NCI-H1417 treated with DMSO at 0.1 percent for 48 hours (cell line): Measurements from ENCODE around the gene RASSF3.
"Not testable (repeated sequence)": the region's sequence is repeated elsewhere in the genome, so short reads cannot be mapped to it uniquely, and the experiment has no call there.

Experiments used
- DNase-seq: peaks from one replicate; lab custom pipeline; 2025; lab: John Stamatoyannopoulos, UW

Gene RASSF3

DNA sequence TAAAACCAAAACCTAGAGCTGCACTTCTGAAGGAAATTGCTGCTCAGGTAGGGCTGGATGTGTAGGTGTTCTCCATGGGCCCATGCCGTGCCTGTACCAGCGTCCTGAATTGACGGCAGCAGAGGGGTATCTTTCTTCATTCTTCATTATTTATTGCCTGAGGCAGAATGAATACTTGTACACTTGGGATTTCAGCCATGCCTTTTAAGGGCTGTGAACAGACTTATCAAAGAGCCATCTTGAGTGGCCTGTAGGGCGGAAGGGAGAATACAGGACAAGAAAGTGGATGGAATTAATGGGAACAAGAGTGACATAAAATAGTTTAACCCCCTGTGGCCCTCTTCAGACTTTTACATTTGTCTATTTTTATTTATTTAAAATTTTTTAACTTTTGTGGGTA, 61.4 kb downstream of the RASSF3 start:
- DNase-seq, result no peak

DNA sequence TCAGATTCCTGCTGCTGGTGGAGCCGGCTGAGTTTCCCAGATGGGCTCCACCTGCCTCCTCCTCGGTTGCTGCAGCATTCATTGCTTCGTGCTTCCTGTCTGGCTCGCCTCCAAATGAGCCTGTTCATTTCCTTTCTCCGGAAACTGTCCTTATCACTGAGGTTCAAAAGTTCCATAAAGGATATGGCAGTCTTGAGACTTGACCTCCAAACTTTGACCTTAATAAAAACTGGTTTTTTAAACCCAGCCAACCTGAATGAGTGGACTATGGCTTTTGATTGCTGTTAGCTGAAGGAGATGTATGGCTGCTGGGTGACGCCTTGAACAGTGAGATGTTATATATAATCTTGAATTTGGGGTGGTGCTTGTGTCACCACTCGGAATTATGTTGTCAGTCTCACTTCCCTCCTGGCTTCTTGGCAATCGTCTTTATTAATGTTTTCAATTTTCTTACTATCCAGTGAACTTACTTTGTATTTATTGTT, 62.7 kb downstream of the RASSF3 start:
- no peak for DNase-seq

DNA sequence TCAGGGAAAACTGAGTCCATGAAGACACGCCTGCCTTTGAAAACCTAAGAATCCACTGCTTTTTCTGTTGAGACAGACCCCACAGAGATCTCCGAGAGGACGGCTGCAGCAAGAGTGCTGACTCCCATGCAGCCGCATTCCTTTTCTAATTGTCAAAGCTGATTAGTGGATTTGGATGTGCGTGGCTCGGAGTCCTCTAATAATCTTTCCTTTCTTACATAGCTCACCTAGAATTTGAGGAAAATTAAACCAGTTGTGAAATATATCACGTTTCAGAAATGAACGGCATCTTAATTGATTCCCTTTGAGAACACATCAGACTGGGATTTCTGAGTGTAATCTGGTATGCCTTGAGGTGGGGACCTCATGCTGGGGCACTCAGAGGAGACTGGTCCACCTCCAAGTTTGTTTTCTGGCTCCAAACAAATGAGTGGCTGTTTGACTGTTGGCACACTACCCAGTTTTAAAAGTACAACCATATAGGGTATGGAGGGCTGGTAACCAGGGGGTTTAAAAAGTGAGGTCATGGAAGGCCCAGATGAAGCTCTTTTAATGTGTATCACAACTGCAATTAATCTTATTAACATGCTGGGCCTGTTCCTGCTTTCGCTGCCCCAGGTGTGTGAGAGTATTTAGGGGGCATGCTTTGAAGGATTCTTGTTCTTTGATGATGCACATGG, 63.3 kb downstream of the RASSF3 start:
- DNase-seq, result no peak

DNA sequence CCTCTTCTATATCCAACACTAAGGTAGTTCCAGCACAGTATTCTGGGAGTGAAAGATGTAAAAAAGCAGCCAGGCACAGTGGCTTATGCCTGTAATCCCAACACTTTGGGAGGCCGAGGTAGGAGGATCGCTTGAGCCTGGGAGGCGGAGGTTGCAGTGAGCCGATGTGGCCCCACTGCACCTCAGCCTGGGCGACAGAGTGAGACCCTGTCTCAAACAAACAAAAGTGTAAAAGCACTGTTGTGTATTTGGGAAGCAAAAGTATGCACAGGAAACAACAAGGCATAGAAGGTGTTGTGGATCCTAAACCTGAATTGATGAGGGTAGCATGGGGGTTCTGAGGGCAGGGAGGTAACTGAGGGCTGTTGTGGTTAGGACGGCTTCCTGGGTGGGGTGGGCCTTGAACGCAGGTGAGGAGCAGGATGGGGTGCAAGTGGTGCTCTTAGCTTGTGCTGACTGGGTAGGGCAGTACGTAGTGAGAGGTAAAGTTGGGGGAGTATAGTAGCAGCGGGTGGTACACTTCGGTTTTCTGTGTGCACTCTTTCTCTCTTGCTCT, 64.2 kb downstream of the RASSF3 start:
- DNase-seq, result no peak

DNA sequence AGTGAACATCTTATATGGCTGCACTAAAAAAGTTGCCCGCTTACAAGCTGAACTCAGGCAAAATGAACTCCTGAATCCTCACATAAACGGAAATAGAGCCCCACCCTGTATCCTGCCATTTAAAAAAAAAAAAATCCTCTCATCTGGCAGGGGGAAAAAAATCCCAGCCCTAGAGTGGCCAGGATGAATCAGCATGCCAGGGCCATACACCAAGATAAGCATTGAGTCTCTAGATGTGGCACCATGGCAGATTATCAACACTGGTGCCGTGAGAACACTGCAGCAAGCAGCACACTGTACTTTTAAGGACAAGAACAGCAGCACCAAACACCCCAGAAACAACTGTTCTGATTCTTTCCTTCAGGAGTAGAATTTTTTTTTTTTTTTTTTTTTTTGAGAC, 65.5 kb downstream of the RASSF3 start:
- no peak for DNase-seq

DNA sequence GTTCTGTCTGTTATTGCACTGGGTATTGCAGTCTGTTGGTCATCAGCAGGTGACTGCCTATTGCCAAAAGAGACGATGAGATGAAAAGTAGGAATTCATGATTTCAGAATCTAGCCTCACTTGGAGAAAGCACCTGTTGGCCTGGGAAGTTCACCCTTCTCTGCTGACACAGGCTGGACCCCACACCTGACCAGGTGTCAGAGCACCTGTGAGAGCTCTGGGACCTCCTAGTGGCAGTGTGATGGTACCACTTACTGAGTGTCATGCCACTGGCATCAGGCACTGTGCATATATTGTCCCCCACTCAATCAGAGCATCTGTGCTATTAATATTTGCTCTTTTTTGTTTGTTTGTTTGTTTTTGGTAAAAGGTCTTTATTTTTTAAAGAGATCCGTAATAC, 68.0 kb downstream of the RASSF3 start:
- DNase-seq, result no peak

DNA sequence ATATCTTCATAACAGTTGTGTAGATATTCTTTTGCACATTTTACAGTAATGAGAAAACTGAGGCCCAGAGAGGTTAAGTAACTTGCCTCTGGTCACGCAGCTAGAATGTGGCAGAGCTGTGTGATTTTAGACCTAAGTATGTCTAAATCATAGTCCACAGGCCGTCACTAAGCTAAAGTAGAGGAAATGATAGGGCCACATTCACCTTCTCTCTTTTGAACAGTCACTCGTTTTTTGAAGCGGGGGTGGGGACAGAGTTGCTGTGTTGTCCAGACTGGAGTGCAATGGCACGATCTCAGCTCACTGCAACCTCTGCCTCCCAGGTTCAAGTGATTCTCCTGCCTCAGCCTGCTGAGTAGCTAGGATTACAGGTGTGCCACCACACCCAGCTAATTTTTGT, 68.5 kb downstream of the RASSF3 start:
- no peak for DNase-seq

DNA sequence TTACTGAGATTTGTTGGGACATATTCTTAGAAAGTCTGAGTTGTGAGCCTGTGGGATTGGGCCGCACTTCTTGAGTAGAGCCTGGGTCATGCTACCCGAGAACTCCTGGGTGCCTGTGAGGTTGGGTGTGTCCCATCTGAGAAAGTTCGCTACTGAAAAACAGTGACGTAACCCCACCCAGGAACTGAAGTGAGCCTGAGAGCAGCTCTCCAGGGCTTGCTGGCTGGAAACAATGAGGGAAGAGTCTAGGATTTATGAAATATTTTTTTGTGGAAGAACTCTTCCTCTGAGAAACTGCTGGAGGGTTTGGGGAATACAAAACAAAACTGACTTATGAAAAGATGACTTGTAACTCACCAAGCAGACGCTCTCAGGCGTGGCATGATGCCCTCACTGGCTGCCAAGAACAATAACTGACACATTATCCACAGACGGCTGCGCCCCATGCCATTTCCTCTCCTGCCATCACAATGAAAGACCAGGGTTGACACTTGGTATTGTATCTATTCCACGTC, 69.2 kb downstream of the RASSF3 start:
- no peak for DNase-seq

DNA sequence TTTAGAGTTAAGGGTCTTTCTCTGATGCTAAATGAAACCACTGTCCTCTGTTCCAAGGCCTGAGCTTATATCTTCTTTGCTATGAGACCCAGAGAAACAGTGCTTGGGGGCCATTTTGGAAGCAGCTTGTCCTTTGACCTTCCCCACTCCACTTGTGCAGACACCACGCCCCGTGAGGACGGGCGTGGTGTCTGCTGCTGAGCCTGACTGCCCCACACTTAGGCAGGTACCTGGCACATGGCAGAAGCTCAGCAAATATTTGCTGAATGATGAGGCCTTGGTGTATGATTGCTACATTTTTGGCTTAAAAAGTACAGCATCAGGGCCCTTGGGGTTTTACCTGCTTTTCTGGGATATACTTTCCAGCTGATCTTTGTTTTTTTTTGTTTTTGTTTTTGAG, 69.9 kb downstream of the RASSF3 start:
- no peak for DNase-seq

DNA sequence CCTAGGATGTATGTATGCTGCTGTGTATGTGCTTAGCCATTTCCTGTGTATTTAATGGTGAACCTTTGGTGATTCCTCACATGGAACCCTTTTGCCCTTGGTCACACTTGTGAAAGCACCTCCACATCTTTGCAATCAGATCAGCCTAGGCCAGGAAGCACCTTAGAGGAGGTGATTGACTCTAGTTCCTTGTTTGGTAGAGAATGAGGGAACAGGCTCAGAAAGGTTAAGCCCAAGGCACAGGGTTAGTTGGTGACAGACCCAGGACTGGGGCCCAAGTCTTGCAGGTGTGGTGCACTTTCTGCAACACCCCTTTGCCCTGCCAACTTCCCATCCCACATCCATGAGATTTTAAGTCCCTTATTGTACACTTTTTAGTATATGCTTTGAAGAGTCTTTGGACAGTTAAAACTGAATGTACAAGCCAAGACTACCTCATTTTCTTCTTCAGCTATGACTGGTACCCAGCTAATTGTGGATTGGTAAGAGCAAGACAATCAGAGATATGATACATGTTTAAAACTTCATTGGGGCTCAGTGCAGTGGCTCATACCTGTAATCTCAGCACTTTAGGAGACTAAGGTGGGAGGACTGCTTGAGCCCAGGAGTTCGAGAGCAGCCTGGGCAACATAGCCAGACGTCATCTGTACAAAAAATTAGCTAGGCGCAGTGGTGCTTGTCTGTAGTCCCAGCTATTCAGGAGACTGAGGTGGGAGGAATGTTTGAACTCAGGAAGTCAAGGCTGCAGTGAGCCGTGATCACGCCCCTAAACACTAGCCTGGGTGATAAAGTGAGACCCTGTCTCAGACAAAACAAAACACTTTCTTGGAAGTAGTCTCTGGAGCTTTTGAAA, 71.1 kb downstream of the RASSF3 start:
- no peak for DNase-seq

DNA sequence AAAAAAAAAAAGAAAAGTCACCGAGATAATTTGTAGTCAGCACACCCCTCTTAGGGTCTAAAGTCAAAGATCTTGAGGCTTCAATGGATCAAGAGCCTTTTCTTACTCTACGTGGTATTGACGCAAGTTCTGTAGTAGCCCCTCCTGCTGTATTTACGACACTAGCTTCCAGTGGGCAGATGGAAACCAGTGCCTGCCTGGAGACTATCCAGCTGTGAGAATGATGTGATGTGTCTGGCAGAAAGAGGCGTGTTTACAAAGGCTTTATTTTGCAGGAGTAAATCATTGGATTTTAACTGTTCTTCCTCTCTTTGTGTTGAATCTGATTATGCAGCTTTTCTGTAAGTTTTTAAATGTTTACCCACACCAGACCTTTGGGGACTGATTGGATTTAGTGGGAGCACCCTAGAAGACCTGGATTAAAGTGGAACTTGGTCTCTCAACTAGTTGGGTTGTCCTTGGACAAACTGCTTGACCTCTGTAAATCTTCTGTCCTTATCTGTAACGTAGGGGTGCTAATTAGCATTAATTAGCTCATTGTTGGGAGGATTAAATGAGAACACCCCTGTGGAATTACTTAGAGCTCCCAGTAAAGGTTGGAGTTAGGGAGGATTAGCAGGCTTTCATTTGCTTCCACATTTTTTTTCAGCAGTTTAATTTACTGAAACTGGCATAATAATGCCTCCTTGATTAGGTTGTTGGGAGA, 72.4 kb downstream of the RASSF3 start:
- DNase-seq, result peak; percentile 45

DNA sequence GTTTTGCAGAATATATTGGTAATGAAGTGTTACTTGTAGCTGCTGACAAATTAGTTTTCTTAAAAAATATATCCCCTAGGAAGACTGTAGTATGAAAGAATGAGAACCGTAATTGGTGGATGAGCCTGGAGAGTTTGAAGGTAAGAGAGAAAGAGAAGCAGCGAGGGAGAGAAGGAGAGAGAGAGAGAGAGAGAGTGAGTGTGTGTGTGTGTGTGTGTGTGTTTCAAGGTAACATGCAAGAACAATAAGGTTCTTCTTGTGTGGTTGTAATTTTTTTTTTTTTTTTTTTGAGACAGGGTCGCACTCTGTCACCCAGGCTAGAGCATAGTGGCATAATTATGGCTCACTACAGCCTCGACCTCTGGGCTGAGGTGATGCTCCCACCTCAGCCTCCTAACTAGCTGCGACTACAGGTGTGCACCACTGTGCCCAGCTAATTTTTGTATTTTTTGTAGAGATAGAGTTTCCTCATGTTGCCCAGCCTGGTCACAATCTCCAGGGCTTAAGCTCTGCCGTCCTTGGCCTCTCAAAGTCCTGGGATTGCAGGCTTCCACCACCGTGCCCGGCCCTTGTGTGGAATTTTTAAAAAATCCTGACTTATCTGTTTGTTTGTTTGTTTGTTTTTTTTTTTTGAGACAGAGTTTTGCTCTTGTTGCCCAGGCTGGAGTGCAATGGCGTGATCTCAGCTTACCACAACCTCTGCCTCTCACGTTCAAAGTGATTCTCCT, 73.7 kb downstream of the RASSF3 start:
- DNase-seq, result no peak

DNA sequence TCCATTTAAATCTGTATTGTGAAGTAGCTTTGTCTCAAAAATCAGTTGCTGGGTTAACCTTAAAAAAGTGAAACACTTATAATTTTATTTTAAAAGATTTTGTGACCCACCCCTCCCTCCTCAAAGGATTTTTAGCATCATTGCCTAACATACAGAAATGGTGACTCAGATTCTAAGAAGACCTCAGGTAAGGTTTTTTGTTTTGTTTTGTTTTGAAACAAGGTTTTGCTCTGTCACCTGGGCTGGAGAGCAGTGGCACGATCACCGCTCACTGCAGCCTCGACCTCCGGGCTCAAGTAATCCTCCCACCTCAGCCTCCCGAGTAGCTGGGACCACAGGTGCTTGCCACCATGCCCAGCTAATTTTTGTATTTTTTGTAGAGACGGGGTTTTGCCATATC, 74.8 kb downstream of the RASSF3 start:
- no peak for DNase-seq

DNA sequence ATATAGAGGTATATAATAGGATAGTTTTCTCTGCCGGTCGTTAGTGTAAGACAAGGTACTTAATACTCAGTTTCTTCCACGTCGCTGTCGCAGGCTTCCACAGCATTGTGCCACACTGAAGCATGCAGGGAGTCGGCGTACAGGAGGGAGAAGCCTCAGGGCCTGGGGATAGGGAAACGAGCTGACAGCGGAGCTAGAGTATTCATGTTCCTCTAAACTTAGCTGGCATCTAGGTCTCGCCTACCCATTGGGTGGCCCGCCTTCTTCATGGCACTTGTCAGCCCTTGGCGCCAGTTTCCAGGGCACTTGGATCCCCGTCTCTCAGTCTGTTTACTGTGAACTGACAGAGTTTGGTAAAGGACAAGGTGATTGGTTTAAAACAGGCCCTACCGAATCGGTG, 75.3 kb downstream of the RASSF3 start:
- DNase-seq, result no peak

DNA sequence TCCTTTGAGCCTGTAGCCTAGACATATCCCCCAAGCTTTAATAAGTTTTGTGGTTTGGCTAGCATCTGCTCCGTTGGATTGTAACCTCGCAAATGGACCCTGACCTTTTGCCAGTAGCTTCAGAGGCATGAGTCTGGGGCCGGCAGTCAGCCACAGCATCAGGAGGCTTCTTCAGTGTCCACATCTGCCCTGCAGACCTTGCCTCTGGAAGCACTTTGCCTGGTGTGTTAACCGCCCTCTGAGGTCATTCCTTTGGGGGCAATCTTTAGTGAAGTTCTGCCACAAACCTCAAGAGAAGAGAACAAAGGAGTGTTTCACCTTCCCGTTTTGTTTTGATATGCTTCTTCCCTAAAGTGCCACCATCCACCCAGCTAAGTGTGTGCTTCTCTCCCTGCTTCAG, 77.5 kb downstream of the RASSF3 start:
- DNase-seq, result no peak

DNA sequence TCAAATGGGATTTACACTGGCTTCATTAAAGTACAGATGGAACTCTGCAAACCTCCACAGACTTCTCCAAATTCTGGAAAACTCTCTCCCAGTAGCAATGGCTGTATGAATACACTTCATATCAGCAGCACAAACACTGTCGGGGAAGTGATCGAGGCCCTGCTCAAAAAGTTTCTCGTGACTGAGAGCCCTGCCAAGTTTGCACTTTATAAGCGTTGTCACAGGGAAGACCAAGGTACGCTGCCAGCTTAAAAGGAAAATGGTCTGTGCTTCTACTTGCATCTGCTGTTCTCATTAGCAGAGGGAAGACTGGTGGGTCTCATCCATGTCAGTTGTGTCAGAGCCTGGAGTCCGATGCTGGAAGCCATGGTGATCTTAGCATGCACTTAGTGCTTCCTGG, 77.9 kb downstream of the RASSF3 start:
- DNase-seq, result no peak

DNA sequence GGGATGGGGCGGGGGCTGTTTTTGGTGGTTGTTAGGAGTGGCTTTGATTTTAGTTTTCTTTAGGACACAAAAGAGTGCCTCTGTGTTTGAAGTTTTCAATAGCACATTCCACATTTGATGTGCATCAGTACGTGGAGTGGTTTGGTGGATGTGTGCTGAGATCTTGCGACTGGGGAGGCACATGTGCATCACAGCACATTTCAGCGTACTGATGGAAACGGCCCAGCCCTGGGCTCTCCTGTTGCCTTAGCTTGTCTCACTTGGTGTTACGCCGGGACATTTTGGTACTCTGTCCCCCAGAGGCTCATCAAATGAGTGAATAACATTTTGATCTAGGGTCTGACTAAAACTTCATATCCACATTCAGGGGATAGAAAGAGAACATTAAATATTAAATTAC, 78.4 kb downstream of the RASSF3 start:
- no peak for DNase-seq

DNA sequence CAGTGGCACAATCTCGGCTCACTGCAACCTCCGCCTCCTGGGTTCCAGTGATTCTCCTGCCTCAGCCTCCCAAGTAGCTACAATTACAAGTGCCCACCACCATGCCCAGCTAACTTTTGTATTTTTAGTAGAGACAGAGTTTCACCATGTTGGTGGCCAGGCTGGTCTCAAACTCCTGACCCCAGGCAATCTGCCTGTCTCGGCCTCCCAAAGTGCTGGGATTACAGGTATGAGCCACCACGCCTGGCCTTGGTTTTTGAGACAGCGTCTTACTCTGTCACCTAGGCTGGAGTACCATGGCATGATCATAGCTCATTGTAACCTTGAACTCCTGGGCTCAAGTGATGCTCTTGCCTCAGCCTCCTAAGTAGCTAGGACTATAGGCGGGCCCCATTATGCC, 79.9 kb downstream of the RASSF3 start:
- DNase-seq, result not testable (repeated sequence)

DNA sequence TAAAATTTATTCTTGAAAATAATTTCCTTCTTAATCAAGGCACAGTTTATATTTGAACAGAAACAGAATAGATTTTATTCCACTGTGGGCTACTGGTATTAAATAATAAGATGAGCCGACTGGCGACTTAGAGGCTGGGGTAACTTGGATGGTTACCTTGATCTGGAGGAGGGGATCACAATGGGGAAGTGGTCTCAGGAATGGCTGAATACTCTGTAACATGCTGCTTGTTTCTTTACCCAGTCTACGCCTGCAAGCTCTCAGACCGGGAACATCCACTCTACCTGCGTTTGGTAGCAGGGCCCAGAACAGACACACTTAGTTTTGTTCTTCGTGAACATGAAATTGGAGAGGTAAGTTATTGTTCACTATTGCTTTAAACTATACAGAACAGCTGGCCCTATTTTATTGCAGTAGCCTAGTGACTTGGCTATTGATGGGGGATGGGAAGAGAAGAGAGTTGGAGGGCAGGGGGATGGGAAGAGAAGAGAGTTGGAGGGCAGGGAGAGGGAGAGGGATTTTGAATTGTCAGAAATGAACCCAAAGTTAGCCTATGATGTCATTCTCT, 81.0 kb downstream of the RASSF3 start:
- DNase-seq, result no peak

DNA sequence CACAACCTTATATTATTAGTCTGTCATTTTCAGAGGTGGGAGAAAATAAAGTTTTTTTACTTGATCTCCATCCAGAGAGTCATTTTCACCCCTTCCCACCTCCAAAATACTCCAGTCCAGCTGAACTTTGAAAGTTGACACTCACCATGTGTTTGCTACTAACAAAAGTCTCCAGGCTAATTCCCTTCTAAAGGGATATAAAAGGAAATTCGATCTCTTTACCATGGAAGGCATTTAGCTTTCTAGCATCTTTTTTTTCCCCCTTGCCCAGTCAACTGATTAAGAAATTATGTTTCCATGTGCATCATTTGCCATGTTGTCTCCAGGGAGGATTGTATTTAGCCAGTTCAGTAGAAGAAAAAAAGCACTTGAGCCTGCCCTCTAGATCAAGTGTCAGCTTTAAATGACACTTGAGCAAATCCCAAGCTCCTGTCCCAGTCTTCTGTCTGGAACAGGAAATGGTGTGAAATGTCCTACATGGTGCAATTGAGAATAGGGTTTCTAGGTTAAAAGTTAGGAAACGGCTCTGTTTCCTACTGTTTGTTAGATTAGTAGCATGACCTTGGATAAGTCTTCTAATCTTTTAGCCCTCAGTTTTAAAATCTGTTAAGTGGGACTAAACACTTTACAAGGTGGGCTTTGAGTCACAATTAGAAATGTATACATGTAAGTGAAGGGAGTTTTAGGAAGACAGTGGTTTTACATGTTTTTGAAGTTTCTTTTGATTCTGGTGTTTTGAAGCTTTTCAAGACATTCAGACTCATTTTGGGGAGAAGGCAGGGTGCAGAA, 81.7 kb downstream of the RASSF3 start:
- no peak for DNase-seq
